Measurements from ENCODE around the gene ST7.

- peak; percentile 16 for TF ChIP-seq POLR2A (IDR thresholded peaks at IDR 0.05; ENCODE audit: extremely low read depth, insufficient read length)
- TF ChIP-seq CTCF (IDR thresholded peaks at IDR 0.05; ENCODE audit: low read depth, low read length), result no peak
- TF ChIP-seq MYC (IDR thresholded peaks at IDR 0.05; ENCODE audit: low read depth, low read length), result peak; percentile 60
- TF ChIP-seq MAX (IDR thresholded peaks at IDR 0.05; ENCODE audit: low read depth, low read length), result peak; percentile 74
Observed at GRCh38 chr7:116953906-116954838, 871 bp downstream of the ST7 start.
